Mesendoderm (in vitro differentiated cells): ENCODE measurements around the gene ENG.

Experiments
- DNase-seq: peaks from one replicate; pipeline ENCODE4 v3.0.0; 2013
- H2AK5ac ChIP-seq: 2 replicates; pipeline ENCODE4 v1.6.1; 2013; ENCODE audit warnings: low read length, inconsistent platforms
- H2BK120ac ChIP-seq: 2 replicates; pipeline ENCODE4 v1.6.1; 2013; ENCODE audit warnings: low read depth, mild to moderate bottlenecking, low read length, moderate library complexity, mixed read lengths
- H2BK15ac ChIP-seq: replicated peaks from 2 replicates; pipeline ENCODE4 v1.6.1; 2013; ENCODE audit warnings: low read depth, mild to moderate bottlenecking, moderate library complexity
- H2BK5ac ChIP-seq: 2 replicates; pipeline ENCODE4 v1.6.1; 2013; ENCODE audit warnings: low read length, inconsistent platforms
- H3K18ac ChIP-seq: 2 replicates; pipeline ENCODE4 v1.6.1; 2013; ENCODE audit warnings: mild to moderate bottlenecking, low read length, mixed read lengths
- H3K23ac ChIP-seq: one replicate; pipeline ENCODE4 v1.6.1; 2013; ENCODE audit warnings: low read length
- H3K27ac ChIP-seq: 2 replicates; pipeline ENCODE4 v1.5.1; 2013; ENCODE audit warnings: low read depth, mild to moderate bottlenecking, inconsistent platforms, low read length, moderate library complexity
- H3K27me3 ChIP-seq: 2 replicates; pipeline ENCODE4 v1.6.1; 2013; ENCODE audit warnings: low read length, control low read depth, mild to moderate bottlenecking, inconsistent platforms; ENCODE audit not compliant: insufficient read depth, poor library complexity
- H3K36me3 ChIP-seq: 2 replicates; pipeline ENCODE4 v1.6.1; 2013; ENCODE audit warnings: low read length, inconsistent platforms; ENCODE audit not compliant: control insufficient read depth, insufficient read depth
- H3K4ac ChIP-seq: one replicate; pipeline ENCODE4 v1.6.1; 2013; ENCODE audit warnings: low read depth, mild to moderate bottlenecking, low read length, moderate library complexity
- H3K4me1 ChIP-seq: 2 replicates; pipeline ENCODE4 v1.6.1; 2013; ENCODE audit warnings: low read depth, low read length, inconsistent platforms; ENCODE audit not compliant: control insufficient read depth
- H3K4me2 ChIP-seq: 2 replicates; pipeline ENCODE4 v1.6.1; 2013; ENCODE audit warnings: low read length
- H3K4me3 ChIP-seq: 2 replicates; pipeline ENCODE4 v1.5.1; 2013; ENCODE audit warnings: mild to moderate bottlenecking, low read length
- H3K56ac ChIP-seq: one replicate; pipeline ENCODE4 v1.6.1; 2013; ENCODE audit warnings: low read length
- H3K79me1 ChIP-seq: 2 replicates; pipeline ENCODE4 v1.6.1; 2013; ENCODE audit warnings: low read length, inconsistent platforms
- H3K79me2 ChIP-seq: 2 replicates; pipeline ENCODE4 v1.6.1; 2013; ENCODE audit warnings: mild to moderate bottlenecking, low read length; ENCODE audit not compliant: control insufficient read depth, insufficient read depth
- H3K9ac ChIP-seq: 2 replicates; pipeline ENCODE4 v1.6.1; 2013; ENCODE audit warnings: low read length, inconsistent platforms
- H4K5ac ChIP-seq: one replicate; pipeline ENCODE4 v1.6.1; 2013; ENCODE audit warnings: low read length
- H4K8ac ChIP-seq: one replicate; pipeline ENCODE4 v1.6.1; 2013; ENCODE audit warnings: low read depth, mild to moderate bottlenecking, control low read depth, low read length, moderate library complexity
- WGBS: extraction: QIAGEN DNeasy Blood & Tissue Kit; methylation state at CpG from one replicate; pipeline ENCODE4 v1.1.7; 2013; ENCODE audit warnings: low lambda C conversion rate, missing lambda C conversion rate; ENCODE audit not compliant: insufficient coverage; ENCODE audit errors: extremely low coverage; 5-methylcytosine and 5-hydroxymethylcytosine counted together

Gene ENG

DNA sequence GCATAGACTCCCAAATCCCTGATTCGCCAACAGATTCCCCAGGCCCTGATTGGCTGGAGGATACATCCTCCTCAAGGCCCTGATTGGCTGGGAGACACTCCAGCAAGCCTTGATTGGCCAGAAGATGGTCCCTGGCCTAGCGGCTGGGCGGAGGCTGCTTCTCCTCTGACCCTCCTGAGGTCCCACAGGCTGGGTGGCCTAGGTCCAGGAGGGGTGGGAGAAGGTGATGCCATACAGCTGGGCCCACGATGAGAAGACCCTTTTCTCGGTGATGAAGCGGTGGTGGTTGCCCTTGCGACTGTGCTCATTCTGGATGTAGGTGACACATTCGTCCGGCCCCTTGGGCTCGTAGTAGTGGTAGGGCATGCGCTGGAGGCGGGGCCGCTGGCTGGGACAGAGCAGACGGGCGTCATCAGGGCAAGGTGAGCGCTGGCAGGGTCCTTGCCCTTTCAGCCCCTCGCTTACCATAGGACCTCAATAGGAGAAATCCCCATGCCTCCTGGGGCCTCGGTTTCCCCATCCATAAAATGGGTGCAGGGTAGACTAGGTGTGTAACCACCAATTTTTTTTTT lies 32.0 kb upstream of the ENG start:
- Histone ChIP-seq H3K4me1 (no peaks in the 10 kb centered on the region), H3K36me3 (peaks cover 2% of the 10 kb centered on the region), H3K9ac (no peak overlapping the region), H2AK5ac (no peak overlapping the region), H2BK5ac (no peak overlapping the region), H3K27ac (no peak overlapping the region), H3K27me3 (no peaks in the 10 kb centered on the region), H3K4me2 (no peak overlapping the region), H3K23ac (no peak overlapping the region), H3K56ac (no peak overlapping the region), H2BK120ac (no peak overlapping the region), H4K5ac (no peak overlapping the region), H3K4me3 (no peak overlapping the region), H3K79me2 (no peaks in the 10 kb centered on the region), H2BK15ac (no peak overlapping the region), H3K18ac (no peak overlapping the region), H4K8ac (no peak overlapping the region), H3K79me1 (no peaks in the 10 kb centered on the region), H3K4ac (no peak overlapping the region)
- DNase-seq: no peak
- no CpG with 5 or more reads among the region's 18 CpGs for WGBS

GRCh38 chr9:127885508-127886281 lies 31.2 kb upstream of the ENG start:
- no CpG with 5 or more reads among the region's 13 CpGs for WGBS
- Histone ChIP-seq H3K9ac (no peak overlapping the region), H2BK120ac (no peak overlapping the region), H3K4me2 (no peak overlapping the region), H3K18ac (no peak overlapping the region), H2BK15ac (no peak overlapping the region), H3K79me1 (no peaks in the 10 kb centered on the region), H3K4me1 (no peaks in the 10 kb centered on the region), H4K8ac (no peak overlapping the region), H3K79me2 (no peaks in the 10 kb centered on the region), H4K5ac (no peak overlapping the region), H3K4ac (no peak overlapping the region), H3K27ac (no peak overlapping the region), H3K27me3 (no peaks in the 10 kb centered on the region), H3K23ac (no peak overlapping the region), H2BK5ac (no peak overlapping the region), H3K56ac (peak overlapping the region; percentile 2), H2AK5ac (no peak overlapping the region), H3K36me3 (peaks cover 2% of the 10 kb centered on the region), H3K4me3 (no peak overlapping the region)
- DNase-seq: no peak

- Histone ChIP-seq H3K79me2 (no peaks in the 10 kb centered on the region), H3K27ac (no peak overlapping the region)
- WGBS: no CpG with 5 or more reads among the region's 15 CpGs
These were observed 30.6 kb upstream of the ENG start for GRCh38 chr9:127884976-127885490.

GRCh38 chr9:127884427-127884911 lies 30.0 kb upstream of the ENG start:
- Histone ChIP-seq H3K56ac (peak overlapping the region; percentile 25), H3K79me2 (no peaks in the 10 kb centered on the region), H4K5ac (no peak overlapping the region), H3K18ac (no peak overlapping the region), H2AK5ac (no peak overlapping the region), H3K27ac (no peak overlapping the region), H3K27me3 (no peaks in the 10 kb centered on the region), H3K36me3 (no peaks in the 10 kb centered on the region), H3K4ac (no peak overlapping the region), H4K8ac (no peak overlapping the region), H2BK15ac (no peak overlapping the region), H3K4me2 (no peak overlapping the region), H3K23ac (no peak overlapping the region), H3K79me1 (no peaks in the 10 kb centered on the region), H2BK120ac (no peak overlapping the region), H3K4me3 (no peak overlapping the region), H3K4me1 (no peaks in the 10 kb centered on the region), H3K9ac (no peak overlapping the region), H2BK5ac (no peak overlapping the region)
- no CpG with 5 or more reads among the region's 11 CpGs for WGBS
- no peak for DNase-seq

More at GRCh38 chr9:127884976-127885490, 30.6 kb upstream of the ENG start:
- Histone ChIP-seq H4K8ac (no peak overlapping the region), H3K18ac (no peak overlapping the region), H3K4me2 (no peak overlapping the region), H3K79me1 (no peaks in the 10 kb centered on the region), H2AK5ac (no peak overlapping the region), H3K36me3 (no peaks in the 10 kb centered on the region), H3K4me1 (no peaks in the 10 kb centered on the region), H3K56ac (peak overlapping the region; percentile 9), H3K4ac (no peak overlapping the region), H3K4me3 (no peak overlapping the region), H2BK15ac (no peak overlapping the region), H3K27me3 (no peaks in the 10 kb centered on the region), H3K9ac (peak overlapping the region; percentile 33), H4K5ac (no peak overlapping the region), H2BK5ac (no peak overlapping the region), H2BK120ac (no peak overlapping the region), H3K23ac (no peak overlapping the region)
- DNase-seq: no peak

- Histone ChIP-seq H3K23ac (no peak overlapping the region), H3K9ac (no peak overlapping the region), H3K18ac (no peak overlapping the region), H3K27ac (no peak overlapping the region), H3K4me2 (no peak overlapping the region), H2BK15ac (no peak overlapping the region), H2AK5ac (no peak overlapping the region), H2BK120ac (no peak overlapping the region), H3K79me2 (no peaks in the 10 kb centered on the region), H2BK5ac (no peak overlapping the region), H4K8ac (no peak overlapping the region), H3K4me1 (no peaks in the 10 kb centered on the region), H3K4ac (no peak overlapping the region), H3K4me3 (no peak overlapping the region), H3K27me3 (no peaks in the 10 kb centered on the region), H4K5ac (no peak overlapping the region), H3K56ac (no peak overlapping the region), H3K36me3 (no peaks in the 10 kb centered on the region), H3K79me1 (no peaks in the 10 kb centered on the region)
- no CpG with 5 or more reads among the region's 7 CpGs for WGBS
- no peak for DNase-seq
These were observed 29.5 kb upstream of the ENG start for GRCh38 chr9:127883959-127884358.
